OCI-M2 (cell line): ENCODE results near the gene LGALS9.
"Not testable (repeated sequence)": the region's sequence is repeated elsewhere in the genome, so short reads cannot be mapped to it uniquely, and the experiment has no call there.

Experiments used
- DNase-seq: peaks from one replicate; lab custom pipeline; 2025; ENCODE audit not compliant: unreplicated experiment; lab: John Stamatoyannopoulos, UW

The LGALS9 gene

DNA sequence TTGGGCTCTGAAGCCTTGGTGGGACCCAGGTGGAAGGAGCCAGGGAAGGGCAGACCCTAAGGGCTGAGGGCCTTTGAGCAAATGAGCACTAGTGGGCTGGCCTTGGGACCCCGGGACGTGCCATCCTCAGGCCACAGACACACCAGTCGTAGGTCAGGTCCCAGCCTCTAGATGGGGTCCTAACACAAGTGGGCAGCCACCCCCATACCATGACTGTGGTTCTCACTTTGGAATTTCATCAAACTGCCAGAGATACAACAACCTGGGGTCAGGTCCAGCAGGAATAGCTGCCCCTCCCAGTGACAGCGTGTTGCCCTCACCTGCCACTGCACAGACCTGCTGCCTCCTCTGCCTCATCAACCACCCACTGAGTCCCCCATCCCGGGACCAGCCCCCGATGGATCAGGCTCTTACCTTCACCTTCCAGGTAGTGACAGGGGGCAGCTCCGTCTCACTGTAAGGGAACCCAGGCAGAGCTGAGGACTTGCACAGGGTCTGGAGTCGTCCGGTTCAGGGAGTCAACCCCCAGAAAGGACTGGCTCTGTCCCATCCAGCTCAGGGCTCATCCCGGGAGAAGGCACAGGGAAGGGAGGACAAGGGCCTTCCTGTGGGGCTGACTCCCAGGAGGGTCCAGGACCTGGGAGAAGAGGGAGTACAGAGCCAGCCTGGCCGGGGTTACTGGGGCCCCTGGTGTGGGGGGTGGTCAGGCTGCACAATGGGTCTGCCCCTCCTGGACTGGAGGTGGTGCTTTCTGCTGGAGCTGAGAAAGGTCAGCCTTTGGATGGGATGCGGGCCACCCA, 40.0 kb downstream of the LGALS9 start:
- DNase-seq, result no peak

DNA sequence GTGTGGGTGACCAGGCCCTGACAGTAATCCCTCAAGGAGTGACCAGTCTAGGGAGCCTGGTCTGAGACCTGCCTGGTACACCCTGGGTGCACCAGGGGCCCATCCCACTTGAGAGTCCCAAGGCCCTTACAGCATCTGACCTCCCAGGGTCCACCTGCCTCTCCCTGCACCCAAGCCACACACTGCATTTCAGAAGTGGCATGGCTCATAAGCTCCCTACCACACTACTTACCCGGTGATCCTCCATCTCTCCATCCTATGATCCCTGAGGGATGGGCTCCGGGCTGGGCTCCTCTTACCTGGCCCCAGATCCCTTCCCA, 40.6 kb downstream of the LGALS9 start:
- no peak for DNase-seq

GRCh38 chr17:27671977-27672480, 41.0 kb downstream of the LGALS9 start:
- DNase-seq, result not testable (repeated sequence)

GRCh38 chr17:27674335-27674734, 43.3 kb downstream of the LGALS9 start:
- DNase-seq, result no peak

GRCh38 chr17:27677191-27677590, 46.2 kb downstream of the LGALS9 start:
- DNase-seq, result no peak

GRCh38 chr17:27686322-27686721, 55.3 kb downstream of the LGALS9 start:
- DNase-seq, result not testable (repeated sequence)

DNA sequence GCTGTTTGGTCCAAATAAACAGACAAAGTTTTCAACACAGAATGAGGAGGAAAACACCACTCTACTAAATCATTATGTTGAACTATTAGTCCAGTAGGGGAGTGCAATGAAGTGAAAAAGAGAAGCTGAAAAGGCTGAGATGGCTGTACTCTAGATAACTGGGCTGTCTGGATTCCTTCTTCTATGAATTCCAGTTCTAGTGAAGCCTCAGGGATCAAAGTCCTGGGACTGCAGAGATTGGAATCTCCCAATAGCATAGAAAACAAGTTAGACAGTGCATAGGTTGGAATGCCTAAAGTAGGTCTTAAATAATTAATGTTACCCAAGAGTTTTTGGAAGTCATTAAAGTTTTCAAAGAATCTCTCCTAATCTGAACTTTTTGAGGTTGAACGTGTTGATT, 59.9 kb downstream of the LGALS9 start:
- DNase-seq, result no peak

DNA sequence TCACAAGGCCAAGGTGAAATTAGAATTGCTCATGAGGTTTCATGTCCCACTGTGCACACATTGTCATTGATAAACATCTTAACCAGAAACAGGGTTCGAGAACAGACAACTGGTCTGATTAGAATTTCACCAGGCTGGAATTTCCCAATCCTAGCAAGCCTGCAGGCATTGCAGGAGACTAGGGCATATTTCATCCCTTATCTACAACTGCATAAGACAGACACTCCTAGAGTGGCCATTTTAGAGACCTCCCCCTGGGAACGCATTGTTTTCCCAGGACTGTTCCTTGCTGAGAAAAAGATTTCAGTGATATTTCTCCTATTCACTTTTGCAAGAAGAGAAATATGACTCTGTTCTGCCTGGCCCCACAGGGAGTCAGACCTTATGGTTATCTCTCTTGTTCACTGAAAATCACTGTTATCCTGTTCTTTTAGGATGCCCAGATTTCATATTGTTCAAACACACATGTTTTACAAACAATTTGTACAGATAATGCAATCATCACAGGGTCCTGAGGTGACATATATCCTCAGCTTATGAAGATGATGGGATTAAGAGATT, 64.3 kb downstream of the LGALS9 start:
- DNase-seq, result not testable (repeated sequence)
